ENCODE data around the gene SLC3A2. TPM values are rescaled to one million over a fixed set of nuclear protein-coding genes. Genes with fewer than 3 reads are reported as not detected.
A peak's percentile ranks its signal among the peaks of the same experiment; 100 is the strongest.

Gene SLC3A2
- total and polyA plus RNA-seq, 2 of the 13 experiments (the other 11 are each of a cell fraction or from before 2014, with no cell fraction given), result 213 to 226 TPM

GRCh38 chr11:62841361-62842170 lies 39.1 kb upstream of the SLC3A2 start (continued):
- no peak for TF ChIP-seq DMTF1 (CRISPR knock-in tag; IDR thresholded peaks at IDR 0.05)
- TF ChIP-seq ZBTB7B (CRISPR knock-in tag; IDR thresholded peaks at IDR 0.05), result peak; percentile 27; the same call in 1 of the 2 replicates
- TF ChIP-seq ZNF224 (CRISPR knock-in tag; IDR thresholded peaks at IDR 0.05), result no peak
- no peak; the same call in 1 of the 2 replicates for TF ChIP-seq PRDM10 (CRISPR knock-in tag; IDR thresholded peaks at IDR 0.05; ENCODE audit: low read depth)
- TF ChIP-seq TAF1 (CRISPR knock-in tag; IDR thresholded peaks at IDR 0.05), result peak; percentile 64; the same call in 1 of the 2 replicates
- peak; percentile 64; the same call in 1 of the 2 replicates for TF ChIP-seq CHD2 (IDR thresholded peaks at IDR 0.05; ENCODE audit: low read depth, low read length)
- 0 out of 2 replicates have a peak, but pooled peaks have one; percentile 21 for TF ChIP-seq GTF3A (CRISPR knock-in tag; conservative IDR thresholded peaks at IDR 0.05)
- TF ChIP-seq MTA1 (CRISPR knock-in tag; IDR thresholded peaks at IDR 0.05; ENCODE audit: borderline replicate concordance), result no peak
- TF ChIP-seq ZNF850 (CRISPR knock-in tag; conservative IDR thresholded peaks at IDR 0.05), result no peak
- TF ChIP-seq ZNF7 (CRISPR knock-in tag; IDR thresholded peaks at IDR 0.05), result peak; percentile 68
- no peak for TF ChIP-seq HDAC6 (IDR thresholded peaks at IDR 0.05; ENCODE audit: low read depth, low read length)
- no peak for TF ChIP-seq ZNF746 (CRISPR knock-in tag; IDR thresholded peaks at IDR 0.05)
- peak; percentile 78; the same call in 1 of the 2 replicates for TF ChIP-seq ZNF790 (CRISPR knock-in tag; IDR thresholded peaks at IDR 0.05; ENCODE audit: borderline replicate concordance)
- peak; percentile 24; the same call in 1 of the 2 replicates for TF ChIP-seq TMF1 (CRISPR knock-in tag; IDR thresholded peaks at IDR 0.05; ENCODE audit: low read depth)
- TF ChIP-seq MTERF4 (CRISPR knock-in tag; IDR thresholded peaks at IDR 0.05), result peak; percentile 58; the same call in 1 of the 2 replicates
- TF ChIP-seq KLF13 (CRISPR knock-in tag; IDR thresholded peaks at IDR 0.05), result no peak
- TF ChIP-seq HDAC1 (CRISPR knock-in tag; IDR thresholded peaks at IDR 0.05), result no peak
- no peak; the same call in 1 of the 2 replicates for TF ChIP-seq KDM5A (IDR thresholded peaks at IDR 0.05; ENCODE audit: borderline replicate concordance, low read length)
